GM12801 (cell line): ENCODE measurements around the gene REG4.

Experiments used
- CTCF ChIP-seq: IDR thresholded peaks from one replicate; pipeline ENCODE4 v1.5.1; 2011; ENCODE audit warnings: control low read depth; ENCODE audit not compliant: insufficient read length; ENCODE audit errors: extremely low read depth

Gene REG4

DNA sequence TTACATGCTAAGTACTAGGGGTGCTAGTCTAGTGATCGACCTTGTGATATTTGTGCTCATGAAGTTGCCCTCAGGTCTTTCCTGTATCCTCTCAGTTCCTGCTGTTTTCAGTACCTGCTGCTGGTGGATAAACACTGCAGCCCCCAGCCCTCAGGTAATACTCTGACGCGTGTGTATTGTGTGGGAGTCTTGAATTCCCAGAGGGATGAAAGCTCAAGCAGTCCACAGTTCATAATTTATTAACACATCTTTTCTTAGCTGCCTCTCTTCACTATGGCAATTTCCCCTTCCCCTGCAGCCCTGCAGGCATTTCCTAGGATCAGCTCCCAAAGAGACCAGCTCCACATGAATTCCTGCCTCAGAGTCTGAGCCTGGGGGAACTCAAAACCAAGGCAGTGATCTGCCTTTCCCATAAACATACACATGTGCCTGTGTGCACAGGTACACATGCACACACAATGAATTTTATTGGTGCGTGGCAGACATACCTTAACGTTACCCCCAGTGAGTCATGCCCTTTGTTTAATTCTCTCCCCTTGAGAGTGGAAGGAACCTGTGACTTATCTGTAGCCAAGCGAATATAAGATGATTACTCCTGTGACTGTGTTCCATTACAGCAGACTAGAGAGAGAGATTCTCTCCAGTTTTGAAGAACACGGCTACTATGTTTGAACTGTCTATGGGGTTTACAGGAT lies 28.5 kb downstream of the REG4 start:
- no peak for TF ChIP-seq CTCF

DNA sequence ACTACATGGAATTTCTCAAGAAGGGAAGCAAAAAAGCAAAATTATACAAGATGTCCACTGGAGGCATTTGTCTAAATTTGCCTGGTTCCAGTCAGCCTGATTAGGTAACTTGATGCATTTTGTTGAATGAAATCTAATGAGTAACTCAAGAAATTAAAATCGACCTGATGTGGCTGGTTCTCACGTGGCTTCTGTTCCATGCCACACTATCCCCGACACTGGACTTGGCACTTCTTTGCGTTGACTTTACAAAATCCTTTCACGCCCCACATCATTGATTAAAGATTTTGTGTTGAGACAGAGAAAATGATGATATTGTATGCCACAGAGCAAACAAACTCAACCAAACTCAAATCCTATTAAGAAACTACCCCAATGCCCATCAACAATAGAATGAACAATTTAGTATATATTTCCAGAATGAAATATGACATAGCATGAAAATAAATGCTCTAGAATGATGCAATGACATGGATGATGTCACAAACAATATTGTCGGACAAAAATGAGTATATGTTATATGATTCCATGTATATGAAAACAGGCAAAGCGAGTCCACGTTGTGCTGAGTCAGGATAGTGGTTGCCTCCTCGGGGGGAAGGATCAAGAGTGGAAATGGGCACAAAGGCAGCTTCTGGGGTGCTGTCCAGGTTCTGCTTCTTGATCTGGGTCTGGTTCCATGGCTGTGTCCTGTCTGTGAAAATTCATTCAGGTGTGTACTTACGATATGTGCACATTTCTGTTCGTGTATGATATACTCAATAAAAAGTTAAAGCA lies 29.6 kb downstream of the REG4 start:
- TF ChIP-seq CTCF, result no peak

GRCh38 chr1:119779869-119780356 lies 31.3 kb downstream of the REG4 start:
- no peak for TF ChIP-seq CTCF

DNA sequence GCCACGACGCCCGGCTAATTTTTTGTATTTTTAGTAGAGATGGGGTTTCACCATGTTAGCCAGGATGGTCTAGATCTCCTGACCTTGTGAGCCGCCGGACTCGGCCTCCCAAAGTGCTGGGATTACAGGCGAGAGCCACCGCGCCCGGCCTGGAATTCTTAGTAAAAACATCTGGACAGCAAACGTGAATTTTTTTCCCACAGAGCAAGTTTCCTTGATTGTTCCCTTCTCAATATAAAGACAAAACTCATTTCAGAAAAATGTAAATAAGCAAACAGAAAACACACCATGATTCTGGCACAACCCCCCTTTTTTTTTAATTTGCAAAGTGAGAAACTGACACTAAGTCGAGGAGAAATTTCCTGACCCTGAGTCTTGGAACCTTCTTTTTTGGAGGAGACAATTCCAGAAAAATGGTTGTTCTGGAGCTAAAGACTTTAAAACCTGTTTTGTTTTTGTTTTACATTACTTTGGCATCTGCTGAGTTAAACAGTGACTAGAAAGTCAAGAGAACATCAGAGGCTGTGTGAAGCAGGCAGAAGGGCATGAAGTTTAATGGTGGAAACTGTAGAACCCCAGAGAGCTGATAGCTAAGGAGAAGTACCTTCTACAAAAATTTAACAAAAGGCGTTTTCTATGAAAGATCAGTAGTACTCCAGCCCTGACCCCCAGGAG lies 32.2 kb downstream of the REG4 start:
- TF ChIP-seq CTCF, result no peak

GRCh38 chr1:119778359-119778758 lies 32.9 kb downstream of the REG4 start:
- no peak for TF ChIP-seq CTCF

- no peak for TF ChIP-seq CTCF
These were observed 36.3 kb downstream of the REG4 start for GRCh38 chr1:119774746-119775490.
